Measurements from ENCODE around the gene GIMD1. TPM values are rescaled to one million over a fixed set of nuclear protein-coding genes. Genes with fewer than 3 reads are reported as not detected.

Gene GIMD1
- total RNA-seq, 1 donor = not detected

DNA sequence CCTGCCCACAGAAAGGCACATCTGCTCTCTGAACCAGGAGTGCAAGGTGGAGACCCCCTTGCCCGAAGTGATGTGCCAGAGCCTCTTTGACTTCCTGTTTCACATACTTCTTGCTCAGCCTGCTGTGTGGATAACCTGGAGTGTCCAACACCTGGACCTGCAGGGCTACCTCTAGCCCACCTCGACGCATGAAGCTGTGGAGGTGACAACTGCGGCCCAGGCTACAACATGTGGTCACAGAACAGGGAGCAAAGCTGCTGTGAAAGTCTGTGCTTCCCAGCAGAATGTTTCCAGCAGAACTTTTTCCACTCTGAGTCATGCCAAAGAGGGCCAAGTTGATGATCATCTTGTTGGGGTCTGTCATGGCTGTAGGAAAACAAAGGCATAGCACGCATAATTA, 1.5 kb downstream of the GIMD1 start:
- no peak overlapping the region for H3K4me3 ChIP-seq (ENCODE audit: low read depth, low read length)
- no peak for TF ChIP-seq CTCF (IDR thresholded peaks at IDR 0.05; ENCODE audit: insufficient read depth, low read length)
- no peak for DNase-seq (ENCODE audit: low read depth)

GRCh38 chr4:106366026-106366425, 2.6 kb downstream of the GIMD1 start:
- no peak overlapping the region for H3K4me3 ChIP-seq (ENCODE audit: low read depth, low read length)
- TF ChIP-seq CTCF (IDR thresholded peaks at IDR 0.05; ENCODE audit: insufficient read depth, low read length) = no peak
- peak; percentile 84 for DNase-seq (ENCODE audit: low read depth)

DNA sequence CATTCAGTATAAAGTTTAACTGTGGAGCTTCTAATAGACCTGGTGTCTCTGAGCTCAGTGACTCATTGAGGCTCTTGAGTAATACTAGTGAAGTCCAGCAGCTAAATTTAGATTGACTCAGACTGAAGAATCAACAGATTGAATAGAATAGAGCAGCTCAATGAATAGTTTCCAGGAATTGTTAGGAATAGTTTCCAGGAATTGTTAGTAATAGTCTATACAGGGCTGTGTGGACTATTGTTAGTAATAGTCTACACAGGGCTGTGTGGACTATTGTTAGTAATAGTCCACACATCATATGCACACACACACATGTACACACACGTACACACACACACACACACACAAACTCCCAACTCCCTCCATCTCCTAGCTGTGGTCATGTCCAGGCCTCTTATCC, 3.0 kb downstream of the GIMD1 start:
- no peak overlapping the region for H3K4me3 ChIP-seq (ENCODE audit: low read depth, low read length)
- no peak for TF ChIP-seq CTCF (IDR thresholded peaks at IDR 0.05; ENCODE audit: insufficient read depth, low read length)
- peak; percentile 94 for DNase-seq (ENCODE audit: low read depth)

DNA sequence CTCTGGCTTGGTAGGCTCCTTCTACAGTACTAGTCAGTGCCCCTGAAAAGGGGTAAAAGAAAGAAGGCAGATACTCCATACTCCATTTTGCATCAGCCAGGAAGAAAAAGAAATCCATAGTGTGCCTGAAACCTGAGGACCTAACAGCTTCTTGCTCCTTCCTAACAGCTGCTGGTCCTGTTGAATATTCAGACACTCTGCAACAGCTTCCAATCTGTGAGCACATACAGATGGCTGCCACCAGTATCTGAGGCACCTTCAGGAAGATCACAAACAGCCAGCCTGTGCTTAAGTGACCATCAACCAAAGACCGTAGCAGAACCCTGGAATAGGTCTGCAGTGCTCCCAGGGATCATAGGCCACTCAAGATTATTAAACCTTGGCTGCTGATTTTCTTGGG, 4.3 kb downstream of the GIMD1 start:
- no peak for TF ChIP-seq CTCF (IDR thresholded peaks at IDR 0.05; ENCODE audit: insufficient read depth, low read length)
- no peak for DNase-seq (ENCODE audit: low read depth)
- H3K4me3 ChIP-seq (ENCODE audit: low read depth, low read length) = no peak overlapping the region

DNA sequence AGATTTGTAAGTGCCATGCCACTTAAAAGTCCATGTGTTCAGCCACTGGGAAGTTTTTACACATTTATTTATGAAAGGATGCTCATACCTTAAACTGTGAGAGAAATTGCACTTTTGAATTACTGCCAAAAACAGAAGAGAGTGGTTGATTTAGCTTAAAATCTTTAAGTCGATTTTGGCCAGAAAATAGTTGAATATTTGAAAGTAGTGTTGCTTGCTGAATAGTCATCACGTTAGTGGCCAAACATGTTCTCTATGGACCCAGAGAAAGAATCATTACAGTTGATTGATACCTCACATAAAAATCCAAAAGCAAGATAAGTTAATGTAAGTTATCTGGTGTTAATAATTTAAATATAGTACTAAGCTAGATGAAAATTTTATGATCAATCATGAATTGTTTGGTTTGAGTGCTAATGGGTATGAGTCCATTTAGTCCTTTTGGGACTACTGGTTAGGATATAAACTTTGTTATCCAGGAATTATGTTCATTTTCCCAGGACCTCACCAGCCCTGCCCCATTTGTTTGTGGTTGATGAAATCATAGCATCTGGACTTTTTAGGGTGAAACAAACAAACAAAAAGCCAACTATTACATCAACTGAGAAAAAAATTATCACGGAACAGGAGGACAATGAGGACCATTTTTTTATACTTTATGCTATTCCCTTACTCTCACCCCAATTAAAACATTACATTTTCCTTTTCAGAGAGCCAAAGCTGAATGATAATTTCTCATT, 6.3 kb downstream of the GIMD1 start:
- no peak overlapping the region for H3K4me3 ChIP-seq (ENCODE audit: low read depth, low read length)
- no peak for TF ChIP-seq CTCF (IDR thresholded peaks at IDR 0.05; ENCODE audit: insufficient read depth, low read length)
- DNase-seq (ENCODE audit: low read depth) = no peak

DNA sequence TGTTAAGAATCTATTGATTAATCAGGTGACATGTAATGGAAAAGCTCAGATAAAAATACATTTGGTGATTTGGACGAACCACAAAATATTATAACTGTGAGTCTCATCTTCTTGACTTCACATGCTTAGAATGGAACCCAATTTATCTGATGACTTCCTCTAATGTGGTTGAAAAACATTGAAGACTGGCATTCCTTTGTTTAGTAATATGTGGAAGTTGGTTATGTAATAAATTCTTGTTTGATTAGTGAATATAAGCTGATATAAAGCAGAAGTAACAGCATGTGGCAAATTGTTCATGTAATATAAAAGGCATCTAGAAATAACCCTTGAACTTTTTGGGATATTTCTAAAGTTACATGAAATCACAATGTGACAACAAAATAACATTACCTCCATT, 9.7 kb downstream of the GIMD1 start:
- no peak for TF ChIP-seq CTCF (IDR thresholded peaks at IDR 0.05; ENCODE audit: insufficient read depth, low read length)
- DNase-seq (ENCODE audit: low read depth) = peak; percentile 60
- no peak overlapping the region for H3K4me3 ChIP-seq (ENCODE audit: low read depth, low read length)

DNA sequence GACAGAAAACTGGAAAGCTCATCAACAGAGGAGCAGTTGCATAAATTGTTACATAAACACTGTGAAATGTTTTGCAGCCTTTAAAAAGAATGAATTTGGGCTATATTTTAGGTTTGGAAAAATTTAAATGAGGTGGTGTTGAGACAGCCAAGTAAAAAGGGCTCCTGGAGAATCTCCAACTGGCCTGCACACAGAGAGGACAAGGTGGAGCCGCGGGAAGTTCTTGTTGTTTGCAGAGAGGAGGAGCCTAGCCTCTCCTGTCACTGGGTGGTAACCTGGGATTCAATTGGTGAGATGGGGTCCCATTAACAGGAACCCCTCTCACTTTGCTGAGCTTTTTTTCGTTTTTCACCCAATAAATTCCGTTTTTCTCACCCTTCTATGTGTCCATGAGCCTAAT, 13.4 kb downstream of the GIMD1 start:
- TF ChIP-seq CTCF (IDR thresholded peaks at IDR 0.05; ENCODE audit: insufficient read depth, low read length) = peak; percentile 0
- DNase-seq (ENCODE audit: low read depth) = peak; percentile 59
- peak overlapping the region; percentile 49 for H3K4me3 ChIP-seq (ENCODE audit: low read depth, low read length)

Measured in fibroblast of the aortic adventitia (primary cell).